ENCODE data around the gene CHKA.

Gene CHKA

GRCh38 chr11:68137833-68138232 is 16.6 kb upstream of the CHKA start:
- DNase-seq (ENCODE audit: low spot score) = no peak
- TF ChIP-seq, protein P1, sequence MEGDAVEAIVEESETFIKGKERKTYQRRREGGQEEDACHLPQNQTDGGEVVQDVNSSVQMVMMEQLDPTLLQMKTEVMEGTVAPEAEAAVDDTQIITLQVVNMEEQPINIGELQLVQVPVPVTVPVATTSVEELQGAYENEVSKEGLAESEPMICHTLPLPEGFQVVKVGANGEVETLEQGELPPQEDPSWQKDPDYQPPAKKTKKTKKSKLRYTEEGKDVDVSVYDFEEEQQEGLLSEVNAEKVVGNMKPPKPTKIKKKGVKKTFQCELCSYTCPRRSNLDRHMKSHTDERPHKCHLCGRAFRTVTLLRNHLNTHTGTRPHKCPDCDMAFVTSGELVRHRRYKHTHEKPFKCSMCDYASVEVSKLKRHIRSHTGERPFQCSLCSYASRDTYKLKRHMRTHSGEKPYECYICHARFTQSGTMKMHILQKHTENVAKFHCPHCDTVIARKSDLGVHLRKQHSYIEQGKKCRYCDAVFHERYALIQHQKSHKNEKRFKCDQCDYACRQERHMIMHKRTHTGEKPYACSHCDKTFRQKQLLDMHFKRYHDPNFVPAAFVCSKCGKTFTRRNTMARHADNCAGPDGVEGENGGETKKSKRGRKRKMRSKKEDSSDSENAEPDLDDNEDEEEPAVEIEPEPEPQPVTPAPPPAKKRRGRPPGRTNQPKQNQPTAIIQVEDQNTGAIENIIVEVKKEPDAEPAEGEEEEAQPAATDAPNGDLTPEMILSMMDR (IDR thresholded peaks at IDR 0.05; ENCODE audit: extremely low read depth, missing control alignments) = no peak

GRCh38 chr11:68136866-68137265 is 15.7 kb upstream of the CHKA start:
- TF ChIP-seq, protein P1 (IDR thresholded peaks at IDR 0.05; ENCODE audit: extremely low read depth, missing control alignments) = no peak

GRCh38 chr11:68135161-68135560 is 14.0 kb upstream of the CHKA start:
- TF ChIP-seq, protein P1 (IDR thresholded peaks at IDR 0.05; ENCODE audit: extremely low read depth, missing control alignments) = no peak
- DNase-seq (ENCODE audit: low spot score) = no peak

More at GRCh38 chr11:68136866-68137265, 15.7 kb upstream of the CHKA start:
- DNase-seq (ENCODE audit: low spot score) = no peak

GRCh38 chr11:68133761-68134160 is 12.6 kb upstream of the CHKA start:
- TF ChIP-seq, protein P1 (IDR thresholded peaks at IDR 0.05; ENCODE audit: extremely low read depth, missing control alignments) = no peak
- DNase-seq (ENCODE audit: low spot score) = no peak

- no peak for DNase-seq (ENCODE audit: low spot score)
- TF ChIP-seq, protein P1 (IDR thresholded peaks at IDR 0.05; ENCODE audit: extremely low read depth, missing control alignments) = no peak
These were observed 8.9 kb upstream of the CHKA start for GRCh38 chr11:68130121-68130520.

DNA sequence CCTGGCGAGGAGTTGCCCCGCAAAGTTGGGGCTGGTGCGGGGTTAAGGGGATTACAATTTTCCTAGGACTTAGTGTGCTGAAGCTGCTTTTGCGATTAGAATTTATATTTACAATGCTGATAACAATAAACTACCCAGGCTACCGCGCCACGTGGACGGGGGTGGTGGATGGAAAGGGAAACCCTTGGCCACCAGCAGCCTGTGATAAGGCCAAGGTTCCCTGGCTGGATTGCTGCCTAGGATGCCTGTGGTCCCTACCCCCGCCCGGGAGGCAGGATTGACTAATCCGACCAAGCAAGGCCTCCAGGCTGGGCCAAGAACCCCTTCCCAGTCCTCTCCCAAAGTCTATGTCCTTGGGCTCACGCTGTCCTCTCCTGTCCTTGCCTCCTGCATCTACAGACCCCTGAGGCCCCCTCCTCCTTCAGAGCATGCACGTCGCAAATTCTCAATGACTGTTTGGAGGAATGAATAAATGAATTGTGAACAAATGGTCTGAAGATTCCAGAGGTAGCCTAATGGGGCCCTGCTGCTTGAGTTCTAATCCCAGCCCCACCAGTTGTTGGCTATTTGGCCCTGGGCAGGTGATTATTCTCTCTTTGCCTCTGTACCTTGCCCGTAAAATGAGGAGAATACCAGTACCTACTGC is 7.6 kb upstream of the CHKA start:
- no peak for DNase-seq (ENCODE audit: low spot score)
- TF ChIP-seq, protein P1 (IDR thresholded peaks at IDR 0.05; ENCODE audit: extremely low read depth, missing control alignments) = no peak

DNA sequence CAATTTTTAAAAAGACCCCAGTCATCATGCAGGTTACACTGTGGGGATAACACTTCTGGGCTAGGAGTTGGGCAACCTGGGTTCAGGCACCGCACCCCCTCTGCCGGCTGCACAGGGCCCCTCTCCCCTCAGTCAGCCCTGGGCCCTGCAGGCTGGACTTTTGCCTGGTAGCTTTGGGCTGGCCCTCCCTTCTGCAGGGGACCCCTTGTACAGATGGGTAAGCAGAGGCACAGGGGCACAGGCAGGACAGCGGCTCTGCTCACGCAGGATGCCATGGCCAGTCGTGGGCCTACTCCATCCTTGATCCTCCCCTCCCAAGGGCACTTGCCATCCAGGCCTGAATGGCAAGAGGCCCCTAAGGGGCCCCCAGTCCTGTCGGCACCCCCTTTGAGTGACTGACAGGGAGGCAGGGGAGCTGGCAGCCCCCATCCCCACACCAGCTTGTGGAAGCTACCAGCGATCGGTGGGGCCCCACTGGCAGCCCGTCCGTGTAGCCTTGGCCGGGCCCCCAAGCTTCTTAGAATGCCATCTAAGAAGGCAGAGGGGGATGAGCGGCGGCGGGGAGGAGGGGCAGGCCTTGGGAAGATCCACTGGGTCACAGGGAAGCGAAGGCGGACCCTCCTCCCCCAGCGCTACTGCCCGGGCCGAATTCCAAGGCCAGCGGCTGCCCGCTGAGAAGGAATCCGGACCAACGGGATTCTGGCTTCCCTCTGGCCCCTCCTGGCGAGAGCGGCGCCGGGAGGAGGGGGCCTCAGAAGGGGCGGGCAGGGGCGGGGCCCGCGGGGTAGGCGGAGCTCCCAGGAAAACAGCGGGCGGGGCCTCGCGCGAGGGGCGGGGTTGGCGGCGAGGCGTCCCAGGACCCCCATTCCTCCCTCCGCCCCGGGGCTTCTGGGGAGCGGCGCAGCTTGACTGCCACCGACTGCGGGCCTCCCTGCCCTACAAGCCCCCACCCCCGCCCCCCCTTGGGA is 6.8 kb upstream of the CHKA start:
- TF ChIP-seq, protein P1 (IDR thresholded peaks at IDR 0.05; ENCODE audit: extremely low read depth, missing control alignments) = no peak
- DNase-seq (ENCODE audit: low spot score) = no peak
